ENCODE data around the gene ACOT7.

The ACOT7 gene

DNA sequence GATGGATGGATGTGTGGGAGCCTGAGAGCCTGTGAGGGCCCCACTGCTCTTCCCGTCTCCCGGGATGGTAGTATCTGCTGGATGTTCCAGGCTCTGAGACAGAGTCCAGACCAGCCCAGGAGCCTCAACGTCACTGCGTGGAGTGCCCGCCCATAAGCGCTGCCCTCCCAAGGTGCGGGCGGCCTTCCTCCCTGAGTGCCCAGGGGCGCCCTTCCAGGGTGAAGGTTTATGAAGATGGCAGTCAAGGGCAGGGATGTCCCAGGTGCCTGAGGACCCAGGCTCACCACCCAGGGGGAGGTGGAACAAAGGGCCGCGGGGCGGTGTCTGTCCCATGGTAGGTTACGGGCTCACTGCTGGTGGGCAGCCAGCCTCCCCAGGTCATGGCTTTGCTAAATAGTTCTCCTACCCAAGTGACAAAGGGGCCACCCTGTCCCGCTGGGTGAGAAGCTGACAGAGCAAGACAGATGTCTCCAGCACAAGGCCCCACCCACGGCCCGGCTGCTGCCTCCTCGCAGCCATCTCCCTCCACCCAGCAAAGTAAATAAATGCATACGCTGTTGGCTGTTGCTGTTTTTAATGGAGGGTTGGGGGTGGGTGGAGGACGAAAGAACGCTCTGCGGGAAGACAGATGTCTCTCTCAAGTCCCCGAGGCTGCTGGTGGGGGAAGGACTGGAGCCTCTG is 123.7 kb downstream of the ACOT7 start:
- TF ChIP-seq EZH2 (IDR thresholded peaks at IDR 0.05; ENCODE audit: borderline replicate concordance, low read depth, low read length, severe bottlenecking), result no peak
- TF ChIP-seq, protein P1, sequence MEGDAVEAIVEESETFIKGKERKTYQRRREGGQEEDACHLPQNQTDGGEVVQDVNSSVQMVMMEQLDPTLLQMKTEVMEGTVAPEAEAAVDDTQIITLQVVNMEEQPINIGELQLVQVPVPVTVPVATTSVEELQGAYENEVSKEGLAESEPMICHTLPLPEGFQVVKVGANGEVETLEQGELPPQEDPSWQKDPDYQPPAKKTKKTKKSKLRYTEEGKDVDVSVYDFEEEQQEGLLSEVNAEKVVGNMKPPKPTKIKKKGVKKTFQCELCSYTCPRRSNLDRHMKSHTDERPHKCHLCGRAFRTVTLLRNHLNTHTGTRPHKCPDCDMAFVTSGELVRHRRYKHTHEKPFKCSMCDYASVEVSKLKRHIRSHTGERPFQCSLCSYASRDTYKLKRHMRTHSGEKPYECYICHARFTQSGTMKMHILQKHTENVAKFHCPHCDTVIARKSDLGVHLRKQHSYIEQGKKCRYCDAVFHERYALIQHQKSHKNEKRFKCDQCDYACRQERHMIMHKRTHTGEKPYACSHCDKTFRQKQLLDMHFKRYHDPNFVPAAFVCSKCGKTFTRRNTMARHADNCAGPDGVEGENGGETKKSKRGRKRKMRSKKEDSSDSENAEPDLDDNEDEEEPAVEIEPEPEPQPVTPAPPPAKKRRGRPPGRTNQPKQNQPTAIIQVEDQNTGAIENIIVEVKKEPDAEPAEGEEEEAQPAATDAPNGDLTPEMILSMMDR (IDR thresholded peaks at IDR 0.05; ENCODE audit: borderline replicate concordance, extremely low read depth, low read length, poor library complexity, severe bottlenecking), result no peak
- Histone ChIP-seq H3K4me1 (ENCODE audit: insufficient read depth, low read length) (no peaks in the 10 kb centered on the region), H3K27ac (ENCODE audit: low read length) (no peak overlapping the region), H3K4me3 (ENCODE audit: low read depth in 1 of 2, low read length in 2 of 2) (no peak overlapping the region), H3K79me2 (ENCODE audit: insufficient read depth, low read length) (no peaks in the 10 kb centered on the region), H4K20me1 (ENCODE audit: insufficient read depth, low read length) (peaks cover 60% of the 10 kb centered on the region), H3K9ac (ENCODE audit: low read depth, low read length) (no peak overlapping the region), H3K9me3 (ENCODE audit: insufficient read depth, low read length, severe bottlenecking) (no peaks in the 10 kb centered on the region), H3K27me3 (ENCODE audit: insufficient read depth, low read length, poor library complexity) (no peaks in the 10 kb centered on the region), H2AFZ (ENCODE audit: low read depth, low read length) (no peak overlapping the region), H3K36me3 (ENCODE audit: insufficient read depth, low read length) (peaks cover 73% of the 10 kb centered on the region), H3K4me2 (ENCODE audit: insufficient read depth, low read length) (no peak overlapping the region)
- DNase-seq (no peak), ATAC-seq (ENCODE audit: insufficient read depth, low read depth) (no peak)

DNA sequence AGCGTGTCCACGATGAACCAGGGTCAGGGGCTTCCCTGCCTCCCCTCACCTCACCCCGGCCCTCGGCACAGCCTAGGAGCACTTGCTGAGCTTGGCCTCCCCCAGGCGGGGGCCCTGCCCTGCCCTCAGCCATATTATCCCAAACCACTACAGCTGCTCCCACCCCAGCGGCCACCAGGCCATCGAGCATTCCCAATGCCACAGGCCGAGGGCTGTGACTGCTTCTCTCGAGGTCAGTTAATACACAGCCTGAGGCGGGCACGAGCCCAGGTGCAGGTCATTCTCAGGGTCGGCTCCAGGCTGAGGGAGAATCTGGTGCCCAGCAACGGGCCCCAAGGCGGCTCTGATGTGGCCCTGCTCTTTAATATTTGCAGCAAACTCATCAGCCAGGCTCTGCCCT is 124.3 kb downstream of the ACOT7 start:
- no peak overlapping the region for H3K4me3 ChIP-seq (ENCODE audit: low read depth in 1 of 2, low read length in 2 of 2)
- H3K36me3 ChIP-seq (ENCODE audit: insufficient read depth, low read length), result peaks cover 73% of the 10 kb centered on the region
- no peak for ATAC-seq (ENCODE audit: insufficient read depth, low read depth)
- no peaks in the 10 kb centered on the region for H3K4me1 ChIP-seq (ENCODE audit: insufficient read depth, low read length)
- H3K4me2 ChIP-seq (ENCODE audit: insufficient read depth, low read length), result no peak overlapping the region
- no peaks in the 10 kb centered on the region for H3K79me2 ChIP-seq (ENCODE audit: insufficient read depth, low read length)
- no peaks in the 10 kb centered on the region for H3K27me3 ChIP-seq (ENCODE audit: insufficient read depth, low read length, poor library complexity)
- H3K9me3 ChIP-seq (ENCODE audit: insufficient read depth, low read length, severe bottlenecking), result no peaks in the 10 kb centered on the region
- no peak for TF ChIP-seq EZH2 (IDR thresholded peaks at IDR 0.05; ENCODE audit: borderline replicate concordance, low read depth, low read length, severe bottlenecking)
- TF ChIP-seq, protein P1 (IDR thresholded peaks at IDR 0.05; ENCODE audit: borderline replicate concordance, extremely low read depth, low read length, poor library complexity, severe bottlenecking), result no peak
- no peak overlapping the region for H3K27ac ChIP-seq (ENCODE audit: low read length)
- no peak overlapping the region for H3K9ac ChIP-seq (ENCODE audit: low read depth, low read length)
- peaks cover 64% of the 10 kb centered on the region for H4K20me1 ChIP-seq (ENCODE audit: insufficient read depth, low read length)
- no peak for DNase-seq
- H2AFZ ChIP-seq (ENCODE audit: low read depth, low read length), result no peak overlapping the region

DNA sequence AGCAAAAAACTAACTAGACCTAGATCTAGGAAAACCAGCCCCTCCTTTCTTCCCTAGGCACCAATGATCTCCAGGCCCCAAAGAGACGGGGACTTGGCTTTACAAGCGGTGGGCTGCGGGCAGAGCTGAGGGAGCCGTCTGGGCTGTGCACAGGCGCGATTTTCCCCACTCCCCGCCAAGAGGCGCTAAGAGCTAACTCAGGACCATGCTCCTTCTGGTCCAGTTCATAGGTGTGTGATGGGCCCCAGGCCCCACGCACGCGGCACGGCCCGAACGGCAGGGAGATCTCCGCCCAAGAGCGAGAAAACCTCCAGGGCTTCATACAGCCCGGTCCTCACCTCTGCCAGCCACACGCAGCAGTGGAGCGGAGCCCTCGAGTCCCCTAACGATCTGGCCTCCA is 125.2 kb downstream of the ACOT7 start:
- Histone ChIP-seq H3K79me2 (ENCODE audit: insufficient read depth, low read length) (no peaks in the 10 kb centered on the region), H3K9me3 (ENCODE audit: insufficient read depth, low read length, severe bottlenecking) (no peaks in the 10 kb centered on the region), H3K4me2 (ENCODE audit: insufficient read depth, low read length) (no peak overlapping the region), H3K4me3 (ENCODE audit: low read depth in 1 of 2, low read length in 2 of 2) (no peak overlapping the region), H4K20me1 (ENCODE audit: insufficient read depth, low read length) (peaks cover 73% of the 10 kb centered on the region), H3K27ac (ENCODE audit: low read length) (no peak overlapping the region), H3K36me3 (ENCODE audit: insufficient read depth, low read length) (peaks cover 73% of the 10 kb centered on the region), H3K27me3 (ENCODE audit: insufficient read depth, low read length, poor library complexity) (no peaks in the 10 kb centered on the region), H3K4me1 (ENCODE audit: insufficient read depth, low read length) (no peaks in the 10 kb centered on the region), H3K9ac (ENCODE audit: low read depth, low read length) (no peak overlapping the region), H2AFZ (ENCODE audit: low read depth, low read length) (no peak overlapping the region)
- TF ChIP-seq, protein P1 (IDR thresholded peaks at IDR 0.05; ENCODE audit: borderline replicate concordance, extremely low read depth, low read length, poor library complexity, severe bottlenecking), result no peak
- no peak for TF ChIP-seq EZH2 (IDR thresholded peaks at IDR 0.05; ENCODE audit: borderline replicate concordance, low read depth, low read length, severe bottlenecking)
- no peak for ATAC-seq (ENCODE audit: insufficient read depth, low read depth)
- no peak for DNase-seq
